ENCODE results near the gene VWA8. TPM values are rescaled to one million over a fixed set of nuclear protein-coding genes. Genes with fewer than 3 reads are reported as not detected.

The VWA8 gene
- total and polyA plus RNA-seq, 8 donors: 11.9 to 24.4 (median 14.4) TPM

- DNase-seq: peak in 1 of 4 donors; percentile 47
- Histone ChIP-seq H3K27me3 (no peaks in the 10 kb centered on the region), H3K4me3 (no peak overlapping the region), H3K4me1 (peaks cover 18 to 27% of the 10 kb centered on the region in 2 donors), H3K9me3 (no peaks in the 10 kb centered on the region), H3K36me3 (peaks cover 0 to 5% of the 10 kb centered on the region in 2 donors), H3K27ac (no peak overlapping the region)
- intact Hi-C loops (cut with DNase I): no loop called here
- no peak for ATAC-seq
- TF ChIP-seq, protein P1, sequence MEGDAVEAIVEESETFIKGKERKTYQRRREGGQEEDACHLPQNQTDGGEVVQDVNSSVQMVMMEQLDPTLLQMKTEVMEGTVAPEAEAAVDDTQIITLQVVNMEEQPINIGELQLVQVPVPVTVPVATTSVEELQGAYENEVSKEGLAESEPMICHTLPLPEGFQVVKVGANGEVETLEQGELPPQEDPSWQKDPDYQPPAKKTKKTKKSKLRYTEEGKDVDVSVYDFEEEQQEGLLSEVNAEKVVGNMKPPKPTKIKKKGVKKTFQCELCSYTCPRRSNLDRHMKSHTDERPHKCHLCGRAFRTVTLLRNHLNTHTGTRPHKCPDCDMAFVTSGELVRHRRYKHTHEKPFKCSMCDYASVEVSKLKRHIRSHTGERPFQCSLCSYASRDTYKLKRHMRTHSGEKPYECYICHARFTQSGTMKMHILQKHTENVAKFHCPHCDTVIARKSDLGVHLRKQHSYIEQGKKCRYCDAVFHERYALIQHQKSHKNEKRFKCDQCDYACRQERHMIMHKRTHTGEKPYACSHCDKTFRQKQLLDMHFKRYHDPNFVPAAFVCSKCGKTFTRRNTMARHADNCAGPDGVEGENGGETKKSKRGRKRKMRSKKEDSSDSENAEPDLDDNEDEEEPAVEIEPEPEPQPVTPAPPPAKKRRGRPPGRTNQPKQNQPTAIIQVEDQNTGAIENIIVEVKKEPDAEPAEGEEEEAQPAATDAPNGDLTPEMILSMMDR (IDR thresholded peaks at IDR 0.05): no peak
Measured at GRCh38 chr13:41697578-41697977, 263.3 kb downstream of the VWA8 start.

GRCh38 chr13:41696163-41697003 is 264.5 kb downstream of the VWA8 start:
- H3K4me3 ChIP-seq: no peak overlapping the region
- TF ChIP-seq, protein P1 (IDR thresholded peaks at IDR 0.05): no peak
- H3K27me3 ChIP-seq: no peaks in the 10 kb centered on the region
- peak overlapping the region in 1 of 2 donors; percentile 73 for H3K27ac ChIP-seq
- DNase-seq (peak in 1 of 4 donors; percentile 30), ATAC-seq (peak; percentile 88)
- H3K36me3 ChIP-seq: peaks cover 0 to 5% of the 10 kb centered on the region in 2 donors
- H3K4me1 ChIP-seq: peaks cover 18 to 29% of the 10 kb centered on the region in 2 donors
- H3K9me3 ChIP-seq: no peaks in the 10 kb centered on the region
- intact Hi-C loops (cut with DNase I): no loop called here

DNA sequence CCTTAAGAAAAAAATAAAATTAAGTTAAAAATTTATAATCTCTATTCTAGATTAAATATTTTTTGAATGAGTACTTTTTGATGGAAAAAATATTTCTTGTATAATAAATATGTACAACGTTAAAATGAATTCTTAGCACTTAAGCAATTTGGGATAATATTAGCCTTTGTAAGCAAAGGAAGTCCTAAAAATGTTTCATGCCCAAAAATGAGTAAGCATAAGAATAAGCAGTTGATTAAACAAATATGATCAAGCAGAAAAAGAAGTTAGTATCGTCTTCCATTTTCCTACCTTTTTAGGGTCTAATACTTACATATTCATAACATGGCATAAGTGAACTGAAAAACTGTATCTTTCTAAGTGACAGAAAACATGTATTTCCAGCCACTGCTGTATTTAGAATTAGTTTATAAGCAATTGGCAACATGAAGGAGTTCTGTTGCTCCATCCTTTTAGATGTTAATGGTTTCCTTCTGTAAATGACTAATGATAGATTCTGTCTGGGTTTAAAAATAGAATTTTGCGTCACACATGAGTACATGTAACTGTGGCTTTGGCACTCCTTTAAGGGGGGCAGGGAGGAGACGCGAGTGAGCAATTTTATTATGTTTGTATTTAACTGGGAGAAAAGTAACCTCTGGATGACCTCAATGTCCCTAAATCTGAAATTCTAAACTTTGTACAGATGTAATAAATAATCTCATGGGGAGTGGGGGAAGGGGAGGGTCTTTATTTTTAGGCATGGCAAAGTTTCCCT is 266.2 kb downstream of the VWA8 start:
- Histone ChIP-seq H3K9me3 (no peaks in the 10 kb centered on the region), H3K27ac (peak overlapping the region; percentile 10 to 73), H3K27me3 (no peaks in the 10 kb centered on the region), H3K36me3 (peaks cover 0 to 5% of the 10 kb centered on the region in 2 donors), H3K4me1 (peaks cover 13 to 34% of the 10 kb centered on the region in 2 donors), H3K4me3 (no peak overlapping the region)
- DNase-seq (peak in 3 of 4 donors; percentile 53 to 89 (median 78)), ATAC-seq (peak; percentile 82)
- intact Hi-C loops (cut with DNase I): no loop called here
- TF ChIP-seq, protein P1 (IDR thresholded peaks at IDR 0.05): no peak

DNA sequence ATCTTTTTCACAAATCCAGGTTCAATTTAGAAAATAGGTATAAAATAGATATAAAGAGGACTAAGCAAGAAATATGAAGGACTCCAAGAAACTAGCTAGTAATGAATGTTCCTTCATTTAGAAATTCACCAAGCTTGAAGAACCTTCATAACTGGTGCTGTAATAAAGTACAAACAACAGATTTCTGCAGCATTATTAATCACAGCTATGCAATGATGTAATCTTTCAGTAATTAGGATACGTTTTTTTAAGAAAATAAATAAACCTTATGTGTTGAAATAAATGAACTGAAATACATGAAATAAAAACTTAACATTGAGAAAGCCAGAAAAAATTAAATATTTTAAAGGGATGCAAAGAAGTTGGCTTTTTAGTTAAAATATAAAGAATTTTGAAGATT is 267.5 kb downstream of the VWA8 start:
- intact Hi-C loops (cut with DNase I): no loop called here
- TF ChIP-seq, protein P1 (IDR thresholded peaks at IDR 0.05): no peak

DNA sequence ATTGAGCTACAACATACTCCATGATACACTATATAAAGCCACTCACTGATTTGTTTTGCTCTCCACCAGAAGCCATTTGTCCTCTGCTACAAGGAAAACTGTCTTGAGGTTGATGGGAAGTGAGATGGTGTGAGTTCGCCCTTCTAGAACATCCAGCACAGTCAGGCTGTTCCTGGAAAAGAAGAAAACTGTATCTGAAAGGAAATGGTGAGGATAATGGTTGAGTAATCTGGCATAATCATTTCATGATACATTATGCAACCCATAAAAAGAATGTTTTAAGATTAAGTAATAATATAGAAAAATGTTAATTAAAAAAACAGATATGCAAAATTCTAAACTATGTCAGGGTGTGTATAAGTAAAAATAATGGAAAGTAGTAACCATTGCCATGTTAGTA is 269.6 kb downstream of the VWA8 start:
- ATAC-seq (no peak), DNase-seq (no peak)
- H3K9me3 ChIP-seq: no peaks in the 10 kb centered on the region
- H3K27me3 ChIP-seq: no peaks in the 10 kb centered on the region
- no peaks in the 10 kb centered on the region for H3K36me3 ChIP-seq
- intact Hi-C loops (cut with DNase I): no loop called here
- no peak overlapping the region for H3K4me3 ChIP-seq
- TF ChIP-seq, protein P1 (IDR thresholded peaks at IDR 0.05): no peak
- H3K27ac ChIP-seq: no peak overlapping the region
- H3K4me1 ChIP-seq: peaks cover 11 to 27% of the 10 kb centered on the region in 2 donors

More for the DNA sequence above, 267.5 kb downstream of the VWA8 start:
- Histone ChIP-seq H3K4me1 (peaks cover 13 to 34% of the 10 kb centered on the region in 2 donors), H3K27me3 (no peaks in the 10 kb centered on the region), H3K4me3 (no peak overlapping the region), H3K36me3 (no peaks in the 10 kb centered on the region), H3K27ac (no peak overlapping the region), H3K9me3 (no peaks in the 10 kb centered on the region)
- ATAC-seq (no peak), DNase-seq (no peak)
